AG10803 (cell line): Measurements from ENCODE around the gene PROSER3.

ENCODE experiments used
- DNase-seq: peaks from one replicate; pipeline ENCODE4 v3.0.0; 2010; ENCODE audit warnings: low read depth
- H3K4me3 ChIP-seq: 2 replicates; pipeline ENCODE4 v1.5.1; 2011; ENCODE audit warnings: mild to moderate bottlenecking, low read length, control low read depth
- TF ChIP-seq, protein P1 (sequence below): conservative IDR thresholded peaks from 2 replicates; pipeline ENCODE4 v1.5.1; 2011; ENCODE audit warnings: mild to moderate bottlenecking, low read length, control low read depth, inconsistent platforms

The PROSER3 gene

DNA sequence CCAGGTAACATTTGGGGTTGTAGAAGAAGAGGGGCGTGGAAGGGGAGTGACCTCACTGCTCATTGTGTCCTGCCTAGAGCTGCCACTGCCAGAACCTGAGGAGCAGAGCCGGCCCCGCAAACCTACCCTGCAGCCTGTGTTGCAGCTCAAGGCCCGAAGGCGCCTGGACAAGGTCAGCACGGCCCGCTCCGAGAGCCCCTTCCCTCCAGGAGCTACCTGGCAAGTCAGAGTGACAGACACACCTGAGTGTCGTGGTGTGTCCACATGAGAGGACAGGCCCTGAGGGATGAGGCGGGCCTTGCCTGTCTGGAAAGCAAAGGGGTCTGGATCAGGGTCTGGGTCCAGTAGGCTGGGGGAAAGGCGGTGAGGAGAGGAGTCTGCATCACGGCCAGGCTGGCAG, 33.4 kb upstream of the PROSER3 start:
- TF ChIP-seq, protein P1, sequence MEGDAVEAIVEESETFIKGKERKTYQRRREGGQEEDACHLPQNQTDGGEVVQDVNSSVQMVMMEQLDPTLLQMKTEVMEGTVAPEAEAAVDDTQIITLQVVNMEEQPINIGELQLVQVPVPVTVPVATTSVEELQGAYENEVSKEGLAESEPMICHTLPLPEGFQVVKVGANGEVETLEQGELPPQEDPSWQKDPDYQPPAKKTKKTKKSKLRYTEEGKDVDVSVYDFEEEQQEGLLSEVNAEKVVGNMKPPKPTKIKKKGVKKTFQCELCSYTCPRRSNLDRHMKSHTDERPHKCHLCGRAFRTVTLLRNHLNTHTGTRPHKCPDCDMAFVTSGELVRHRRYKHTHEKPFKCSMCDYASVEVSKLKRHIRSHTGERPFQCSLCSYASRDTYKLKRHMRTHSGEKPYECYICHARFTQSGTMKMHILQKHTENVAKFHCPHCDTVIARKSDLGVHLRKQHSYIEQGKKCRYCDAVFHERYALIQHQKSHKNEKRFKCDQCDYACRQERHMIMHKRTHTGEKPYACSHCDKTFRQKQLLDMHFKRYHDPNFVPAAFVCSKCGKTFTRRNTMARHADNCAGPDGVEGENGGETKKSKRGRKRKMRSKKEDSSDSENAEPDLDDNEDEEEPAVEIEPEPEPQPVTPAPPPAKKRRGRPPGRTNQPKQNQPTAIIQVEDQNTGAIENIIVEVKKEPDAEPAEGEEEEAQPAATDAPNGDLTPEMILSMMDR, result no peak
- H3K4me3 ChIP-seq, result no peak overlapping the region
- DNase-seq, result no peak

DNA sequence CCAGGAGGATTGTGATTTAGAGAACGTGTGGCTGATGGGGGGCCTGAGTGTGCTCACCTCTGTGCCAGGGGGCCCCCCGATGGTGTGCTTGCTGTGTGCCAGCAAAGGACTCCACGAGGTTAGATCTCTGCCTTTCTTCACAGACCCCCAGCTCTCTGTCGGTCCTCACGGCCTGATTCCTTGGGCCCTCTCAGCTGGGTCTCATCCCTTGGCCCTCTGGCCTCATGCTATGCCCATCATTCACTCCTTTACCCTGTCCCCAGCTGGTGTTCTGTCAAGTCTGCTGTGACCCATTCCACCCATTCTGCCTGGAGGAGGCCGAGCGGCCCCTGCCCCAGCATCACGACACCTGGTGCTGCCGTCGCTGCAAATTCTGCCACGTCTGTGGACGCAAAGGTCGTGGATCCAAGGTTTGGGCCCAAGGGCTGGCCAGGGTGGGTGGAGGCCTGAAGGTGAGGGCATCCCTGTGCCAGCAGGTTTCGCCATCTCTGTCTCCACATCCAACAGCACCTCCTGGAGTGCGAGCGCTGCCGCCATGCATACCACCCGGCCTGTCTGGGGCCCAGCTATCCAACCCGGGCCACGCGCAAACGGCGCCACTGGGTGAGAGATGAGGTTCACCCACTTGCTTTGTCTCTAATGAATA, 32.6 kb upstream of the PROSER3 start:
- no peak overlapping the region for H3K4me3 ChIP-seq
- DNase-seq, result no peak
- TF ChIP-seq, protein P1, result no peak

DNA sequence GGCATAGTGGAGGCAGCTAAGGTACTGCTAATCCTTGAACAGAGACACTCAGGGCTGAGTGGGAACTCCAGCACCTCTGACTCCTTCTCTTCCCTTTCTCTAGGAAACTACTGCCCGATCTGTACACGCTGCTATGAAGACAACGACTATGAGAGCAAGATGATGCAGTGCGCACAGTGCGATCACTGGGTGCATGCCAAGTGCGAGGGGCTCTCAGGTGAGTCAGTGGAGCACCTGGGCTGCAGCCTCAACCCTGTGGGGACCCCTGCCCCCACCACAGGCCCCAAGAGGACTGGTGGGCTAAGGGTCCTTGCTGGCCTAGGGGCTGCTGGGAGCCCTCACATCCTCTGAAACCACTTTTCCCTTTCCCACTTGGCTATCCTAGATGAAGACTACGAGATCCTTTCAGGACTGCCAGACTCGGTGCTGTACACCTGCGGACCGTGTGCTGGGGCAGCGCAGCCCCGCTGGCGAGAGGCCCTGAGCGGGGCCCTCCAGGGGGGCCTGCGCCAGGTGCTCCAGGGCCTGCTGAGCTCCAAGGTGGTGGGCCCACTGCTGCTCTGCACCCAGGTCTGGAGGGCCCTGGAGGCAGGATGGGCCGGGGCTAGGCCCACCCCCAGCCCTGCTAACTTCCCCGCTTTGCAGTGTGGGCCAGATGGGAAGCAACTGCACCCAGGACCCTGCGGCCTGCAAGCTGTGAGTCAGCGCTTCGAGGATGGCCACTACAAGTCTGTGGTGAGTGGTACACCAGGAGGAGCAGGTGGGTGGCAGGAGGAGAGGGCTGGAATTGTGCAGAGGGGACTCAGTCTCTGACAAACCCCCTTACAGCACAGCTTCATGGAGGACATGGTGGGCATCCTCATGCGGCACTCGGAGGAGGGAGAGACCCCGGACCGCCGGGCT, 30.7 kb upstream of the PROSER3 start:
- no peak overlapping the region for H3K4me3 ChIP-seq
- TF ChIP-seq, protein P1, result no peak
- no peak for DNase-seq

DNA sequence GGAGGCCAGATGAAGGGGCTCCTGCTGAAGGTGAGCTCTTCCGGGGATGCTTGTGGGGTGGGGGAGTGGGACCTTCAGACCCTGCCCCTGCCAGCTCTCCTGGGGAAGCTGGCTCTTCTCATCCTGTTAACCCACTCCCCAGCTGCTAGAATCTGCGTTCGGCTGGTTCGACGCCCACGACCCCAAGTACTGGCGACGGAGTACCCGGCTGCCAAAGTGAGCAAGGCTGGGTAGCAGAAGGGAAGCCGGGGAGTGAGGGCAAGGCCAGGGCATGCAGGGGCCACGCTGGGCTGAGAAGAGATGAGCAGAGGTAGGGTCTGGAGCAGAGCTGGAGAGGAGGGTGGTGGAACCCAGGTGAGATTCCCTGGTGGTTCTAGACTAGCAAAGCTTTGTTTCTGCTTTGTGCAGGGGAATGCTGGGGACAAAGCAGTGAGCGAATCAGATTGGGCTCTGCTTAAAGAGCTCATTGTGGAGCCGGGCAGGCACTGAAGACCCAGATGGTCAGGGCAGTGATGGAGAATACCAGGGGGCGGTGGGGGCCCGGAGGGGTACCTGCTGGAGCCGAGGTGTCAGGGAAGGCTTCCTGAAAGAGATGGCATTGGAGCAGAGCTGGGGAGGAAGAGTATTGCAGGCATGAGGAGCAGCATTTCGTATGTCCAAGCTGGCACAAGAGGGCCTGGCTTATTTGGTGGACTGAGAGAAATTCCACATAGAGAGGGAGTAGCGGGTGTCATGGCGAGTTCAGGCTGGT, 29.8 kb upstream of the PROSER3 start:
- TF ChIP-seq, protein P1, result no peak
- DNase-seq, result no peak

DNA sequence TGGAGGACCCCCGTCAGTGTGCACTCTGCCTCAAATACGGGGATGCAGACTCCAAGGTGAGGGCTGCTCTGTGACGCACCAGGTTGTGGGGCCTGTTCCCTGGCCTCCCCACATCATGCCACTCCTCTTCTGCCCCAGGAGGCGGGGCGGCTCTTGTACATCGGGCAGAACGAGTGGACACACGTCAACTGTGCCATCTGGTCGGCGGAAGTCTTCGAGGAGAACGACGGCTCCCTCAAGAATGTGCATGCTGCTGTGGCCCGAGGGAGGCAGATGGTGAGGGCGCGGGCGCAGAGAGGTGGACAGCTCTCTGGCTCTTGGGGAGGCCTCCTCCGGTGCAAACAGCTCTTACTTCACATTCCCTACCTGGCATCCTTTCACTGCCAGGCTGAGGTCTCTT, 29.0 kb upstream of the PROSER3 start:
- no peak for DNase-seq
- TF ChIP-seq, protein P1, result no peak
- H3K4me3 ChIP-seq, result no peak overlapping the region

More for the DNA sequence above, 29.8 kb upstream of the PROSER3 start:
- no peak overlapping the region for H3K4me3 ChIP-seq

DNA sequence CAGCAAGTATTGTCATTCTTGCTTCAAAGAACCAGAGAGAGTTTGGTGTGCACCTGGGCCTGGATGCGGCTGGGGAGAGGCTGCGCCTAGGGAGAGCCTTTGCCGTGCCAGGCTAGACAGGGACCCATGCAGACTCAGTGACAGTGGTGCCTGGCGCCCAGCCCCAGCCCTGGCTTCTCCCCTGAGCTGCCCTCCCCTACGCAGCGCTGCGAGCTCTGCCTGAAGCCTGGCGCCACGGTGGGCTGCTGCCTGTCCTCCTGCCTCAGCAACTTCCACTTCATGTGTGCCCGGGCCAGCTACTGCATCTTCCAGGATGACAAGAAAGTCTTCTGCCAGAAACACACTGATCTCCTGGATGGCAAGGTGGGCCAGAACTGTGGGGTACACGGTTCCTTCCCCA, 28.2 kb upstream of the PROSER3 start:
- TF ChIP-seq, protein P1, result no peak
- no peak for DNase-seq
- no peak overlapping the region for H3K4me3 ChIP-seq
